H9 (cell line): ENCODE results near the gene TMEM154. TPM values are rescaled to one million over a fixed set of nuclear protein-coding genes. Genes with fewer than 3 reads are reported as not detected.

Experiments used
- DNase-seq: peaks from one replicate; pipeline ENCODE4 v3.0.0-alpha.2; 2017
- H2AFZ ChIP-seq: one replicate; pipeline ENCODE4 v1.6.1; 2013; ENCODE audit warnings: mild to moderate bottlenecking, low read length, control low read depth, moderate library complexity
- H2AK5ac ChIP-seq: 2 replicates; pipeline ENCODE4 v1.6.1; 2013; ENCODE audit warnings: low read length, control low read depth, mixed read lengths; ENCODE audit not compliant: insufficient read length
- H2BK120ac ChIP-seq: one replicate; pipeline ENCODE4 v1.6.1; 2013; ENCODE audit warnings: low read depth, mild to moderate bottlenecking, low read length, control low read depth, inconsistent platforms; ENCODE audit not compliant: poor library complexity, severe bottlenecking
- H2BK12ac ChIP-seq: 2 replicates; pipeline ENCODE4 v1.6.1; 2013; ENCODE audit warnings: low read length, control low read depth, mixed read lengths, low read depth; ENCODE audit not compliant: insufficient read length
- H2BK15ac ChIP-seq: 2 replicates; pipeline ENCODE4 v1.6.1; 2013; ENCODE audit warnings: low read depth, low read length, control low read depth
- H2BK20ac ChIP-seq: one replicate; pipeline ENCODE4 v1.6.1; 2013; ENCODE audit warnings: low read depth, mild to moderate bottlenecking, low read length, control low read depth, inconsistent platforms; ENCODE audit not compliant: poor library complexity, severe bottlenecking
- H2BK5ac ChIP-seq: 2 replicates; pipeline ENCODE4 v1.6.1; 2013; ENCODE audit warnings: low read length, control low read depth, mixed read lengths; ENCODE audit not compliant: insufficient read length
- H3K14ac ChIP-seq: 2 replicates; pipeline ENCODE4 v1.6.1; 2013; ENCODE audit warnings: low read length, control low read depth; ENCODE audit not compliant: insufficient read depth
- H3K18ac ChIP-seq: 2 replicates; pipeline ENCODE4 v1.6.1; 2013; ENCODE audit warnings: low read depth, mild to moderate bottlenecking, mixed read lengths, low read length, control low read depth; ENCODE audit not compliant: insufficient read length
- H3K23ac ChIP-seq: 2 replicates; pipeline ENCODE4 v1.6.1; 2013; ENCODE audit warnings: low read length, control low read depth, mixed read lengths, low read depth; ENCODE audit not compliant: insufficient read length
- H3K23me2 ChIP-seq: 2 replicates; pipeline ENCODE4 v1.6.1; 2013; ENCODE audit warnings: low read depth, mild to moderate bottlenecking, mixed read lengths, low read length, control low read depth; ENCODE audit not compliant: insufficient read length, poor library complexity, severe bottlenecking
- H3K27ac ChIP-seq: 2 replicates; pipeline ENCODE4 v1.5.1; 2013; ENCODE audit warnings: low read length, control low read depth, mixed read lengths, low read depth; ENCODE audit not compliant: insufficient read length
- H3K27me3 ChIP-seq: 2 replicates; pipeline ENCODE4 v1.6.1; 2013; ENCODE audit warnings: low read length, control low read depth, inconsistent platforms; ENCODE audit not compliant: insufficient read depth
- H3K4ac ChIP-seq: 2 replicates; pipeline ENCODE4 v1.6.1; 2013; ENCODE audit warnings: low read depth, mild to moderate bottlenecking, control low read depth, inconsistent platforms, low read length, moderate library complexity
- H3K4me1 ChIP-seq: 2 replicates; pipeline ENCODE4 v1.6.1; 2013; ENCODE audit warnings: low read length, control low read depth, inconsistent platforms; ENCODE audit not compliant: insufficient read depth
- H3K4me2 ChIP-seq: 2 replicates; pipeline ENCODE4 v1.6.1; 2013; ENCODE audit warnings: low read length, control low read depth, mixed read lengths; ENCODE audit not compliant: insufficient read length, insufficient read depth
- H3K56ac ChIP-seq: 2 replicates; pipeline ENCODE4 v1.6.1; 2013; ENCODE audit warnings: low read depth, mild to moderate bottlenecking, mixed read lengths, low read length, control low read depth; ENCODE audit not compliant: insufficient read length
- H3K79me1 ChIP-seq: 2 replicates; pipeline ENCODE4 v1.6.1; 2013; ENCODE audit warnings: low read depth, mild to moderate bottlenecking, moderate library complexity, low read length, control low read depth, inconsistent platforms; ENCODE audit not compliant: insufficient read depth, poor library complexity, severe bottlenecking
- H3K79me2 ChIP-seq: 2 replicates; pipeline ENCODE4 v1.6.1; 2013; ENCODE audit warnings: low read length, control low read depth, inconsistent platforms; ENCODE audit not compliant: insufficient read depth
- H3K9ac ChIP-seq: 2 replicates; pipeline ENCODE4 v1.6.1; 2013; ENCODE audit warnings: low read length, control low read depth, mixed read lengths; ENCODE audit not compliant: insufficient read length; ENCODE audit errors: extremely low read depth
- H3K9me3 ChIP-seq: one replicate; pipeline ENCODE4 v1.6.1; 2013; ENCODE audit warnings: low read depth, low read length, inconsistent platforms; ENCODE audit not compliant: control insufficient read depth
- H3T11ph ChIP-seq: one replicate; pipeline ENCODE4 v1.6.1; 2013; ENCODE audit warnings: mild to moderate bottlenecking, low read length, control low read depth, inconsistent platforms
- H4K20me1 ChIP-seq: one replicate; pipeline ENCODE4 v1.6.1; 2013; ENCODE audit not compliant: control insufficient read depth, insufficient read length, insufficient read depth
- H4K5ac ChIP-seq: 2 replicates; pipeline ENCODE4 v1.6.1; 2013; ENCODE audit warnings: low read depth, mild to moderate bottlenecking, mixed read lengths, low read length, control low read depth; ENCODE audit not compliant: insufficient read length
- H4K8ac ChIP-seq: replicated peaks from 2 replicates; pipeline ENCODE4 v1.6.1; 2013; ENCODE audit warnings: low read length, control low read depth, mixed read lengths, low read depth; ENCODE audit not compliant: insufficient read length
- H4K91ac ChIP-seq: 2 replicates; pipeline ENCODE4 v1.6.1; 2013; ENCODE audit warnings: low read depth, mild to moderate bottlenecking, moderate library complexity, mixed read lengths, low read length, control low read depth; ENCODE audit not compliant: insufficient read length
- H3K27ac Mint-ChIP-seq, 3 experiments: 2 replicates in 2 of 3; 3 replicates in 1 of 3; pipeline ENCODE4 v1.8.0; 2020 to 2021; ENCODE audit warnings: mixed read lengths in 3 of 3, mild to moderate bottlenecking in 1 of 3, moderate library complexity in 1 of 3
- H3K27me3 Mint-ChIP-seq: 2 replicates; pipeline ENCODE4 v1.8.0; 2021; ENCODE audit warnings: low read depth, mild to moderate bottlenecking, moderate library complexity, mixed read lengths
- H3K36me3 Mint-ChIP-seq, 3 experiments: 2 replicates in 2 of 3; 3 replicates in 1 of 3; pipeline ENCODE4 v1.8.0; 2020 to 2021; ENCODE audit warnings: low read depth in 3 of 3, mixed read lengths in 3 of 3; ENCODE audit not compliant: insufficient read depth in 1 of 3
- H3K4me1 Mint-ChIP-seq, 2 experiments: 2 replicates each; pipeline ENCODE4 v1.8.0; 2020; ENCODE audit warnings: mixed read lengths in 2 of 2
- H3K4me3 Mint-ChIP-seq, 2 experiments: 2 replicates in 1 of 2; 3 replicates in 1 of 2; pipeline ENCODE4 v1.8.0; 2020 to 2021; ENCODE audit warnings: mild to moderate bottlenecking in 2 of 2, mixed read lengths in 2 of 2, moderate library complexity in 1 of 2
- H3K9me3 Mint-ChIP-seq, 2 experiments: 2 replicates in 1 of 2; 3 replicates in 1 of 2; pipeline ENCODE4 v1.8.0; 2020; ENCODE audit warnings: mild to moderate bottlenecking in 2 of 2, mixed read lengths in 2 of 2, moderate library complexity in 1 of 2
- CTCF ChIP-seq: fragments of 200-600 bp; sonication (generic); conservative IDR thresholded peaks from 3 replicates; pipeline ENCODE4 v1.8.0; 2021; ENCODE audit warnings: antibody characterized with exemption, mild to moderate bottlenecking
- WGBS: extraction: QIAGEN DNeasy Blood & Tissue Kit; methylation state at CpG from one replicate; pipeline ENCODE4 v1.1.7; 2013; ENCODE audit warnings: missing lambda C conversion rate, low lambda C conversion rate, mixed read lengths; ENCODE audit not compliant: insufficient read length; ENCODE audit errors: extremely low coverage; 5-methylcytosine and 5-hydroxymethylcytosine counted together
- total RNA-seq: library from RNA; stranded (reverse); gene quantifications from 2 replicates; pipeline ENCODE4 v1.2.1, GENCODE V29; 2021

Gene TMEM154
- total RNA-seq, 1 experiment from 2014 or later: 1.7 TPM

GRCh38 chr4:152634110-152634760 lies 45.6 kb downstream of the TMEM154 start:
- no peak for DNase-seq
- Histone ChIP-seq H3K14ac (no peak overlapping the region), H2BK20ac (no peak overlapping the region), H3K27me3 (no peaks in the 10 kb centered on the region), H2AK5ac (no peak overlapping the region), H2BK15ac (no peak overlapping the region), H3K79me1 (no peaks in the 10 kb centered on the region), H3K23me2 (no peaks in the 10 kb centered on the region), H3K9me3 (no peaks in the 10 kb centered on the region), H3K23ac (no peak overlapping the region), H4K5ac (no peak overlapping the region), H2BK5ac (no peak overlapping the region), H3T11ph (no peak overlapping the region), H2BK12ac (no peak overlapping the region), H2BK120ac (no peak overlapping the region), H4K91ac (no peak overlapping the region), H3K79me2 (no peaks in the 10 kb centered on the region), H3K56ac (no peak overlapping the region), H3K9ac (no peak overlapping the region), H3K27ac (no peak overlapping the region), H2AFZ (no peak overlapping the region), H3K4me2 (no peak overlapping the region), H3K4ac (no peak overlapping the region), H4K8ac (no peak overlapping the region), H3K18ac (no peak overlapping the region), H4K20me1 (no peaks in the 10 kb centered on the region), H3K4me1 (peaks cover 3% of the 10 kb centered on the region; the same call in 1 of the 2 replicates)
- Mint-ChIP-seq H3K27ac (peak overlapping the region in 1 of 3 experiments; percentile 54; a peak in 1 of 7 replicates), H3K27me3 (no peaks in the 10 kb centered on the region; the same call in 1 of the 2 replicates), H3K4me3 (no peak overlapping the region), H3K36me3 (no peaks in the 10 kb centered on the region), H3K9me3 (no peaks in the 10 kb centered on the region), H3K4me1 (peaks cover 8 to 21% of the 10 kb centered on the region in 2 experiments)
- no CpG with 5 or more reads among the region's 4 CpGs for WGBS
- no peak for TF ChIP-seq CTCF
